Liver (tissue), 9 donors: Measurements from ENCODE around the gene JAKMIP1. TPM values are rescaled to one million over a fixed set of nuclear protein-coding genes. Genes with fewer than 3 reads are reported as not detected.

ENCODE experiments used
- DNase-seq: peaks from one replicate; pipeline ENCODE4 v3.0.0-alpha.2; 2017; ENCODE audit warnings: low spot score
- H3K27ac ChIP-seq, 2 donors: one replicate each; pipeline ENCODE4 v1.7.0; 2013; ENCODE audit warnings: inconsistent platforms in 2 of 2, low read length in 2 of 2, control low read depth in 1 of 2, low read depth in 1 of 2, mild to moderate bottlenecking in 1 of 2
- H3K27me3 ChIP-seq, 4 donors: one replicate each; pipeline versions ENCODE4 v1.6.1 to v1.7.0; 2013; ENCODE audit warnings: low read length in 3 of 4, inconsistent platforms in 1 of 4, mild to moderate bottlenecking in 1 of 4, moderate library complexity in 1 of 4; ENCODE audit not compliant: control insufficient read depth in 4 of 4, insufficient read depth in 4 of 4
- H3K36me3 ChIP-seq, 4 donors: one replicate each; pipeline versions ENCODE4 v1.6.1 to v1.7.0; 2013; ENCODE audit warnings: low read length in 3 of 4, mild to moderate bottlenecking in 3 of 4, low read depth in 1 of 4, moderate library complexity in 1 of 4; ENCODE audit not compliant: control insufficient read depth in 4 of 4, insufficient read depth in 3 of 4
- H3K4me1 ChIP-seq, 4 donors: one replicate each; pipeline versions ENCODE4 v1.6.1 to v1.7.0; 2013; ENCODE audit warnings: low read length in 3 of 4, mild to moderate bottlenecking in 3 of 4, moderate library complexity in 1 of 4; ENCODE audit not compliant: control insufficient read depth in 4 of 4, insufficient read depth in 4 of 4
- H3K4me3 ChIP-seq, 3 donors: one replicate each; pipeline versions ENCODE4 v1.6.1 to v1.7.0; 2013; ENCODE audit warnings: low read length in 3 of 3, control low read depth in 1 of 3, low read depth in 1 of 3, mild to moderate bottlenecking in 1 of 3
- H3K9ac ChIP-seq, 2 donors: one replicate each; pipeline ENCODE4 v1.7.0; 2013; ENCODE audit warnings: low read length in 2 of 2, mild to moderate bottlenecking in 2 of 2, moderate library complexity in 2 of 2, control low read depth in 1 of 2, low read depth in 1 of 2
- H3K9me3 ChIP-seq, 4 donors: one replicate each; pipeline versions ENCODE4 v1.6.1 to v1.7.0; 2013; ENCODE audit warnings: low read length in 3 of 4; ENCODE audit not compliant: control insufficient read depth in 4 of 4
- GABPA ChIP-seq, 2 donors: IDR thresholded peaks in 1 of 2; conservative IDR thresholded peaks in 1 of 2; 2 replicates each; pipeline ENCODE4 v1.6.1; 2016; ENCODE audit warnings: antibody characterized with exemption in 2 of 2, mild to moderate bottlenecking in 1 of 2, moderate library complexity in 1 of 2
- HNF4G ChIP-seq: IDR thresholded peaks from 2 replicates; pipeline ENCODE4 v1.6.1; 2016; ENCODE audit warnings: antibody characterized with exemption
- JUND ChIP-seq, 2 donors: IDR thresholded peaks; 2 replicates each; pipeline ENCODE4 v1.6.1; 2016; ENCODE audit warnings: antibody characterized with exemption in 2 of 2
- RAD21 ChIP-seq, 2 donors: IDR thresholded peaks; 2 replicates each; pipeline ENCODE4 v1.6.1; 2016; ENCODE audit warnings: antibody characterized with exemption in 2 of 2, mild to moderate bottlenecking in 2 of 2
- RXRA ChIP-seq, 2 donors: IDR thresholded peaks; 2 replicates each; pipeline ENCODE4 v1.6.1; 2017 to 2018; ENCODE audit warnings: antibody characterized with exemption in 2 of 2, mild to moderate bottlenecking in 1 of 2
- SP1 ChIP-seq: IDR thresholded peaks from 2 replicates; pipeline ENCODE4 v1.6.1; 2018; ENCODE audit warnings: antibody characterized with exemption, mild to moderate bottlenecking
- YY1 ChIP-seq: IDR thresholded peaks from 2 replicates; pipeline ENCODE4 v1.6.1; 2016; ENCODE audit warnings: antibody characterized with exemption, mild to moderate bottlenecking
- ZBTB33 ChIP-seq: IDR thresholded peaks from 2 replicates; pipeline ENCODE4 v1.6.1; 2016; ENCODE audit warnings: antibody characterized with exemption
- WGBS: extraction: QIAGEN DNeasy Blood & Tissue Kit; methylation state at CpG from one replicate; pipeline ENCODE4 v1.1.7; 2013; 5-methylcytosine and 5-hydroxymethylcytosine counted together
- polyA plus RNA-seq, 2 donors: library from polyadenylated mRNA; stranded (reverse) in 1 of 2; unstranded in 1 of 2; fragments of 200-250 nt in 1 of 2; fragments of >200 nt in 1 of 2; fragmentation: Nextera tagmentation in 1 of 2; extraction: Ambion mirVana in 1 of 2; gene quantifications; one replicate each; pipeline versions ENCODE4 v1.2.1 to v1.2.3, GENCODE V29; 2013 to 2015
- total RNA-seq, 2 donors: library from RNA; depleted of rRNA; stranded (reverse); fragments of >200 nt; gene quantifications; one replicate each; pipeline ENCODE4 v1.2.3, GENCODE V29; 2014
- donor health status: healthy.
- donor health status: healthy.
- donor health status: healthy.
- donor health status: healthy.
- donor health status: healthy.

The JAKMIP1 gene
- total and polyA plus RNA-seq, 4 donors: 0.08 to 0.50 TPM; not detected in 2

DNA sequence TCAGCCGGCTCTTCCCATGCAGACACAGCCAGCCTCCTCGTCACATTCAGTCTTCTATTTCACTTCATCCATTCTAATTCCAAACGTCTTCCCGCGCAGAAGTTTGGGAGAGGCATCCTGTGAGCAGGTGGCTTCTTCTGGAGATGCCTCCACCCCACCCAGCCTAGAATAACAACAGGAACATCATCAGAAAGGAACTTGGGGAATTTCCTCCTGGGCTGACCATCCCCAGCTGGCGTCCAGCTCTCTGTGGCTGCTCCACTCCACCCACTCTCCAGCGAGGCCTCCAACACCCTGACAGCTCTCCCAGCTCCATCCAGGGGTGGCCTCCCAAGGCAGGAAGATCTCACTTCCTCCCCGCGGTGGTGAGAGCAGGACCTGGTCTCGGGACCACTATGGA, 176.6 kb downstream of the JAKMIP1 start:
- Histone ChIP-seq H3K4me1 (no peaks in the 10 kb centered on the region), H3K36me3 (no peaks in the 10 kb centered on the region), H3K9ac (no peak overlapping the region), H3K27me3 (no peaks in the 10 kb centered on the region), H3K4me3 (no peak overlapping the region), H3K9me3 (no peaks in the 10 kb centered on the region), H3K27ac (no peak overlapping the region)
- no peak for TF ChIP-seq ZBTB33
- TF ChIP-seq HNF4G: no peak
- TF ChIP-seq GABPA (IDR thresholded peaks at IDR 0.05 in 1 of 2, conservative IDR thresholded peaks at IDR 0.05 in 1 of 2): no peak
- 84% methylated on average over 10 of the region's 10 CpGs for WGBS
- no peak for DNase-seq

- Histone ChIP-seq H3K9me3 (no peaks in the 10 kb centered on the region), H3K27me3 (no peaks in the 10 kb centered on the region), H3K36me3 (no peaks in the 10 kb centered on the region), H3K4me1 (no peaks in the 10 kb centered on the region), H3K27ac (no peak overlapping the region), H3K4me3 (no peak overlapping the region), H3K9ac (no peak overlapping the region)
- DNase-seq: no peak
- WGBS: 82% methylated on average over 30 of the region's 30 CpGs
- no peak for TF ChIP-seq SP1
- TF ChIP-seq RXRA (IDR thresholded peaks at IDR 0.05): no peak
- no peak for TF ChIP-seq ZBTB33
Measured at GRCh38 chr4:6022607-6023288, 177.6 kb downstream of the JAKMIP1 start.

GRCh38 chr4:6021831-6022606, 178.3 kb downstream of the JAKMIP1 start:
- no peak overlapping the region for H3K9ac ChIP-seq
- 77% methylated on average over 20 of the region's 20 CpGs for WGBS
- no peaks in the 10 kb centered on the region for H3K36me3 ChIP-seq
- H3K9me3 ChIP-seq: no peaks in the 10 kb centered on the region
- no peaks in the 10 kb centered on the region for H3K27me3 ChIP-seq
- TF ChIP-seq JUND (IDR thresholded peaks at IDR 0.05) (no peak), RAD21 (IDR thresholded peaks at IDR 0.05) (no peak), YY1 (no peak)
- H3K4me1 ChIP-seq: no peaks in the 10 kb centered on the region
- no peak overlapping the region for H3K4me3 ChIP-seq
- no peak overlapping the region for H3K27ac ChIP-seq
- DNase-seq: no peak
